PFSK-1 (cell line): ENCODE results near the gene PLEKHG2.

ENCODE experiments used
- FOXP2 ChIP-seq: optimal IDR thresholded peaks from 2 replicates; pipeline ENCODE3; 2011; ENCODE audit warnings: borderline replicate concordance, control low read depth, inconsistent platforms; ENCODE audit not compliant: insufficient read depth; ENCODE audit errors: extremely low read length, extremely low read depth
- POLR2AphosphoS5 ChIP-seq: IDR thresholded peaks from 2 replicates; pipeline ENCODE4 v1.6.1; 2012; ENCODE audit warnings: low read depth, mild to moderate bottlenecking, control low read depth, low read length, moderate library complexity
- REST ChIP-seq, 2 experiments: IDR thresholded peaks; 2 replicates each; pipeline versions ENCODE4 v1.6.1 to v1.8.0; 2011 to 2012; ENCODE audit warnings: low read depth in 2 of 2, low read length in 2 of 2, control low read depth in 1 of 2, inconsistent platforms in 1 of 2, mild to moderate bottlenecking in 1 of 2, moderate library complexity in 1 of 2; ENCODE audit not compliant: insufficient read depth in 1 of 2
- SIN3A ChIP-seq: IDR thresholded peaks from 2 replicates; pipeline ENCODE4 v1.6.1; 2012; ENCODE audit warnings: mild to moderate bottlenecking, low read length, moderate library complexity, borderline replicate concordance; ENCODE audit not compliant: insufficient read depth
- TAF1 ChIP-seq: IDR thresholded peaks from 2 replicates; pipeline ENCODE4 v1.6.1; 2012; ENCODE audit warnings: low read length, control low read depth, borderline replicate concordance; ENCODE audit not compliant: insufficient read depth

PLEKHG2 gene

GRCh38 chr19:39375929-39376328 lies 36.5 kb upstream of the PLEKHG2 start:
- no peak for TF ChIP-seq POLR2AphosphoS5
- TF ChIP-seq SIN3A: no peak

GRCh38 chr19:39377373-39378362 lies 34.8 kb upstream of the PLEKHG2 start:
- TF ChIP-seq TAF1 (no peak), REST (IDR thresholded peaks at IDR 0.05; ENCODE audit: insufficient read depth in 1 of 2, low read depth in 2 of 2, low read length in 2 of 2) (no peak), FOXP2 (no peak), POLR2AphosphoS5 (no peak), SIN3A (no peak)

GRCh38 chr19:39379865-39380396 lies 32.5 kb upstream of the PLEKHG2 start:
- no peak for TF ChIP-seq TAF1
- TF ChIP-seq REST (IDR thresholded peaks at IDR 0.05; ENCODE audit: insufficient read depth in 1 of 2, low read depth in 2 of 2, low read length in 2 of 2): no peak
- TF ChIP-seq FOXP2: no peak
- TF ChIP-seq SIN3A: no peak
- TF ChIP-seq POLR2AphosphoS5: no peak

GRCh38 chr19:39380521-39381502 lies 31.7 kb upstream of the PLEKHG2 start:
- TF ChIP-seq TAF1 (no peak), SIN3A (no peak), REST (IDR thresholded peaks at IDR 0.05; ENCODE audit: insufficient read depth in 1 of 2, low read depth in 2 of 2, low read length in 2 of 2) (no peak), POLR2AphosphoS5 (no peak), FOXP2 (no peak)
